Thyroid gland (tissue), 4 donors: ENCODE results near the gene M6PR. TPM values are rescaled to one million over a fixed set of nuclear protein-coding genes. Genes with fewer than 3 reads are reported as not detected.

Source experiments
- DNase-seq, 2 donors: peaks; one replicate each; pipeline ENCODE4 v3.0.0-alpha.2; 2019
- H3K27ac ChIP-seq, 3 donors: fragments of 200-600 bp; sonication (generic); 1 replicate in 2 of 3; 2 replicates in 1 of 3; pipeline ENCODE4 v1.5.1; 2016 to 2019; ENCODE audit warnings: mild to moderate bottlenecking in 1 of 3, moderate library complexity in 1 of 3
- H3K27me3 ChIP-seq: fragments of 200-600 bp; sonication (generic); one replicate; pipeline ENCODE4 v1.5.1; 2019
- H3K36me3 ChIP-seq, 2 donors: fragments of 200-600 bp; sonication (generic); one replicate each; pipeline ENCODE4 v1.5.1; 2016 to 2019
- H3K4me1 ChIP-seq, 2 donors: fragments of 200-600 bp; sonication (generic); one replicate each; pipeline ENCODE4 v1.5.1; 2017 to 2019
- H3K4me3 ChIP-seq, 3 donors: fragments of 200-600 bp; sonication (generic); replicated peaks in 1 of 3; 1 replicate in 2 of 3; 2 replicates in 1 of 3; pipeline ENCODE4 v1.5.1; 2016; ENCODE audit warnings: mild to moderate bottlenecking in 1 of 3
- H3K9me3 ChIP-seq: fragments of 200-600 bp; sonication (generic); one replicate; pipeline ENCODE4 v1.5.1; 2017
- CTCF ChIP-seq, 6 experiments: fragments of 200-600 bp in 3 of 6; fragments of 450-650 bp in 3 of 6; sonication (generic) in 3 of 6; IDR thresholded peaks; one replicate each; pipeline ENCODE4 v1.5.1; 2016 to 2019; ENCODE audit warnings: antibody characterized with exemption in 6 of 6, mild to moderate bottlenecking in 2 of 6, inconsistent platforms in 1 of 6, moderate library complexity in 1 of 6
- POLR2A ChIP-seq, 2 donors: fragments of 450-650 bp; IDR thresholded peaks; one replicate each; pipeline ENCODE4 v1.6.1; 2017; ENCODE audit warnings: antibody characterized with exemption in 2 of 2, mild to moderate bottlenecking in 2 of 2, moderate library complexity in 1 of 2
- WGBS, 2 donors: methylation state at CpG; one replicate each; pipeline ENCODE4 v1.1.5; 2017; 5-methylcytosine and 5-hydroxymethylcytosine counted together
- intact Hi-C: fragments of 100-400 bp; cut with DNase I; formaldehyde crosslinking; loops from one replicate; pipeline ENCODE4 v1.15.1; 2023
- total RNA-seq, 4 donors: library from RNA; depleted of rRNA; stranded (reverse); fragments of >200 nt; gene quantifications; one replicate each; pipeline ENCODE4 v1.2.3, GENCODE V29; 2016

The M6PR gene
- total RNA-seq, 4 donors from 2014 or later = 112 to 158 (median 136) TPM

- WGBS, 2 donors = 68 to 70% methylated on average over 3 of the region's 3 CpGs
- intact Hi-C loops = no loop called here
- H3K27ac ChIP-seq = no peak overlapping the region
- no peaks in the 10 kb centered on the region for H3K36me3 ChIP-seq
- no peaks in the 10 kb centered on the region for H3K9me3 ChIP-seq
- TF ChIP-seq POLR2A (IDR thresholded peaks at IDR 0.05) (no peak), CTCF (IDR thresholded peaks at IDR 0.05) (no peak)
- no peak overlapping the region for H3K4me3 ChIP-seq
- peaks cover 16 to 19% of the 10 kb centered on the region in 2 donors for H3K4me1 ChIP-seq
- no peaks in the 10 kb centered on the region for H3K27me3 ChIP-seq
- no peak for DNase-seq
Observed at GRCh38 chr12:8911606-8912268, 37.7 kb downstream of the M6PR start.

GRCh38 chr12:8909752-8910151 lies 39.7 kb downstream of the M6PR start:
- no peak overlapping the region for H3K4me3 ChIP-seq
- H3K36me3 ChIP-seq = no peaks in the 10 kb centered on the region
- TF ChIP-seq CTCF (IDR thresholded peaks at IDR 0.05) (no peak), POLR2A (IDR thresholded peaks at IDR 0.05) (no peak)
- DNase-seq = no peak
- H3K27ac ChIP-seq = no peak overlapping the region
- H3K4me1 ChIP-seq = peaks cover 9 to 10% of the 10 kb centered on the region in 2 donors
- intact Hi-C loops = no loop called here
- WGBS, 2 donors = 92 to 96% methylated on average over 5 of the region's 5 CpGs
- H3K27me3 ChIP-seq = no peaks in the 10 kb centered on the region
- H3K9me3 ChIP-seq = no peaks in the 10 kb centered on the region

- intact Hi-C loops = no loop called here
- no peaks in the 10 kb centered on the region for H3K36me3 ChIP-seq
- 78 to 89% methylated on average over 3 of the region's 3 CpGs for WGBS, 2 donors
- no peak for DNase-seq
- no peaks in the 10 kb centered on the region for H3K4me1 ChIP-seq
- no peak overlapping the region for H3K27ac ChIP-seq
- no peaks in the 10 kb centered on the region for H3K27me3 ChIP-seq
- no peak overlapping the region for H3K4me3 ChIP-seq
- TF ChIP-seq CTCF (IDR thresholded peaks at IDR 0.05) (no peak), POLR2A (IDR thresholded peaks at IDR 0.05) (no peak)
- no peaks in the 10 kb centered on the region for H3K9me3 ChIP-seq
Observed at GRCh38 chr12:8907513-8907912, 41.9 kb downstream of the M6PR start.

- WGBS, 2 donors = 65 to 75% methylated on average over 15 to 16 of the region's 16 CpGs
Observed at GRCh38 chr12:8906266-8907180, 42.9 kb downstream of the M6PR start.

More at GRCh38 chr12:8906266-8907180, 42.9 kb downstream of the M6PR start:
- DNase-seq = peak; percentile 27 to 40
- Histone ChIP-seq H3K36me3 (no peaks in the 10 kb centered on the region), H3K9me3 (no peaks in the 10 kb centered on the region), H3K27ac (no peak overlapping the region), H3K4me3 (no peak overlapping the region), H3K4me1 (no peaks in the 10 kb centered on the region), H3K27me3 (no peaks in the 10 kb centered on the region)
- TF ChIP-seq CTCF (IDR thresholded peaks at IDR 0.05) (no peak), POLR2A (IDR thresholded peaks at IDR 0.05) (no peak)
- intact Hi-C loops = no loop called here
